ENCODE results near the gene MPZL3.

MPZL3 gene, protein sequence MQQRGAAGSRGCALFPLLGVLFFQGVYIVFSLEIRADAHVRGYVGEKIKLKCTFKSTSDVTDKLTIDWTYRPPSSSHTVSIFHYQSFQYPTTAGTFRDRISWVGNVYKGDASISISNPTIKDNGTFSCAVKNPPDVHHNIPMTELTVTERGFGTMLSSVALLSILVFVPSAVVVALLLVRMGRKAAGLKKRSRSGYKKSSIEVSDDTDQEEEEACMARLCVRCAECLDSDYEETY

GRCh38 chr11:118251858-118252652, at the start of gene MPZL3:
Gene MPZL3 (minus strand): TSS chr11:118252365. CDS start chr11:118252294, 71 bp downstream.
- DNase-seq = peak; percentile 70 to 77

GRCh38 chr11:118301600-118302195, 49.5 kb upstream of the MPZL3 start:
- DNase-seq = no peak

GRCh38 chr11:118295815-118296454, 43.8 kb upstream of the MPZL3 start:
- DNase-seq = no peak

DNA sequence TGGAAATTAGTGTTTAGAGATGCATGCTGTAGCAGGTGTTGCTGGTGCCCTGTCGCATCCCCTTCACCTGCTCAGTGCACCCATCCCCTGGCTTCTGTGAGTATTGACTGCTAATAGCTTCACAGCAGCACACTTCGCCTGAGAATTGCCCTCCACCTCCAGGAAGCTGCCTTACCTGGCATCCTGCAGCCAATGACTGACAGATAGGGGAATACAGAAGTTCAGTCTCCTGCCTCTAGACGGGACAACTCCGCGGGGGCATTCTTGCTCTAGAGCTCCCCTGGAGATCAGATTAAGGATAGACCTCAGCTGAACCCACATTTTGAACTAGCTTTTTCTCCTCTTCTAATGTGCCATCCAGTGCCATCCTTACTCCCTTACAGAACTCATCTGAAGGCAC, 43.0 kb upstream of the MPZL3 start:
- no peak for DNase-seq

GRCh38 chr11:118294053-118294452, 41.9 kb upstream of the MPZL3 start:
- DNase-seq = no peak

- DNase-seq = no peak
Measured at GRCh38 chr11:118291477-118292135, 39.4 kb upstream of the MPZL3 start.

DNA sequence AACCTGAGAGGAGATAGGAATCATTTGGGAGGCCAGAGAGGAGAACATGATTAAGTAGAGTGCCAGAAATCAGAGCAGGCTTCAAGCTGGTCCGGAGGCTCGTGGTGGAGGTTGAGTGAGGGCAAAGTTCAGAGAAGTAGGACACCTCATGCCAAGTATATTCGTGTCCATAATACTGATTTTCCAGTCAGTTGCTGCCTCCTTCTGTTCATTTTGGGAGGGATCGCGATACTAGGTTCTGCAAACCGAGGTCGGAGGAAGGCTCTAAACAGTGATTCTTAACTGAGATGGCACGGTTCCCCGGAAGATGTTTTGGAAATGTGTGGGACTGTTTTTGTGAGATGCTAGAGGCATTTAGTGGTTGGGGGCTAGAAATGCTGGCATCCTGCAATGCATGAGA, 38.8 kb upstream of the MPZL3 start:
- DNase-seq = no peak

GRCh38 chr11:118289401-118289800, 37.2 kb upstream of the MPZL3 start:
- DNase-seq = no peak

DNA sequence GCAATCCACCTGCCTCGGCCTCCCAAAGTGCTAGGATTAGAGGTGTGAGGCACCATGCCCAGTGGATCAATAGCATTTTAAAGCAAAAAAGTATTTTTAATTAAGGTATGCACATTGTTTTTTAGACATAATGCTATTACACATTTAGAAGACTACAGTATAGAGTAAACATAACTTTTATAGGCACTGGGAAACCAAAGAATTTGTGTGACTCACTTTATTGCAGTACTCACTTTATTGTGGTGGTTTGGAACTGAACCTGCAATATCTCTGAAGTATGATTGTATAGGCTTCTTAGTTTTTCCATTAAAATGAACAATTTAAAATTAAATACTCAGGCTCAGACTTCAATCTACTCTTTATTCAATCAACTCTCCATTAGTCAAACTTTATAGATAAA, 34.8 kb upstream of the MPZL3 start:
- DNase-seq = no peak

DNA sequence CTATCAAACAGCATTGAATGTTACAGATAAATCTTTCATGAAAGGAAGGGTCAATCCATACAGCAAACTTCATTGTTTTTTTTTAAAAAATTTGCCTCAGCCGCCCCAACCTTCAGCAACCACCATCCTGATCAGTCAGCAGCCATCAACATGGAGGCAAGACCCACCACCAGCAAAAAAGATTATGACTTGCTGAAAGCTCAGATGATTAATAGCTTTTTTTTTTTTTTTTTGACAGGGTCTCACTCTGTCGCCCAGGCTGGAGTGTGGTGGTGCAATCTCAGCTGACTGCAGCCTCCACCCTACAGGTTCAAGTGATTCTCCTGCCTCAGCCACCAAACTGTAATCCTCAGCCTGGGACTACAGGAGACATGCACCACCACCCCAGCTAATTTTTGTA, 34.4 kb upstream of the MPZL3 start:
- no peak for DNase-seq

- DNase-seq = no peak
Measured at GRCh38 chr11:118283756-118284350, 31.7 kb upstream of the MPZL3 start.

DNA sequence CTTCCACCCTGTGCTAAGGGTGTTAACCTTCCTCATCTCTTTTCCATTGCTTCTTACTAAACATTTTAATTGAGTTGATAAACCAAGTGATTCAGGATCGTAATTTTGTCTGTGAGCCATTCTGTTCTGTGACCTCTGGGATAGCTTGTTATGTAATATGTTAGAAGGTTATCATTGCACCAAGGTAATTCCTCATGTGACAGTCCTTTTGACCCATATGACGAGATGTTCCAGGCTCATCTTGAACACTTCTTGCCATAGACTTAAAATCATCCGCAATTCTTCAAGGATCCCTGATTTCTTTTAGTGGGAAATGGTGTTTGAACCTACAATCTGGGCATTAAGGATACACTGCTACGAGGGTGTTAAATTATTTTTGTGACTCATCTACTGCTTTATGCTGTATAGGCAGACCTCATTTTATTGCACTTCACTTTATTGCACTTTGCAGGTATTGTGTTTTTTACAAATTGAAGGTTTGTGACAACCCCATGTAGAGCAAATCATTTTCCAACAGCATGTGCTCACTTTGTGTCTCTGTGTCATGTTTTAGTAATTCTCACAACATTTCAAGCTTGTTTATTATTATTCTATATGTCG, 31.0 kb upstream of the MPZL3 start:
- DNase-seq = no peak

DNA sequence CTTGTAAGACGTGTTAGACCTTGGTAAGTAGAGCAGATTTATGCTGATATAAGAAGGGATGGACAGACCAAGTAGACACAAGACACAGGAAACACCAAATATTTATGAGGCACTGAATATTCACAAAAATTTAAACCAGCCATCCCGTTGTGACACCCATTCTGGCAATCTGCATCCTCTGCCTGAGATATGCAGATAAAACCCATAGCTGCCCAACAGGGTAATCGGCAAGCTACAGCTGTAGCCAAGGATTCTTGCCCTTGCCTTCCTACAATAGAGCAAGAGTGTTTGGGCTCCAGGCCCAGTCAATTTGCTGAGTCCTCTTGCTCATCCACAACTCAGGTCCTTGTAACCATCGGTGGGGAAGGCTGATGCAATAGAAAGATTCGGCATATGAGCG, 30.4 kb upstream of the MPZL3 start:
- no peak for DNase-seq

GRCh38 chr11:118281284-118281683, 29.1 kb upstream of the MPZL3 start:
- DNase-seq = no peak

GRCh38 chr11:118277312-118277711, 25.1 kb upstream of the MPZL3 start:
- DNase-seq = no peak

DNA sequence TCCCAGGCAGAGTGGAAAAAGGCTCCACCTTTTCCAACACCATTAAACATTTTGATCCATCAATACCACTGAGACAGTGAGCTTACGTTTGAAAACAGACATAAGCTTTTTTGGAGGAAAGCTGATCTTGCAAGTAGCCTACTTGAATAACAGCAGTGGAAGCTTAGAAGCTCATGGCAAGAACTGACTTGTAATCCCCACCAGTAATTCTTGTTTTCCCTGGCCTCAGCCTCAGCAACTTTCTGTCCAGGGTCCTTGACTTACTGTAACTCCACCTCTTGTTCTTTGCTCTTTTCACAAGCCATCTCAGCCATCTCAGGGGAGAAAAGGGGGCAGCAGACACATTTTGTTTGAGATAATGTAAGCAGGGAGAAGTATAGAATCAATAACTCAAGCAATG, 24.3 kb upstream of the MPZL3 start:
- no peak for DNase-seq

DNA sequence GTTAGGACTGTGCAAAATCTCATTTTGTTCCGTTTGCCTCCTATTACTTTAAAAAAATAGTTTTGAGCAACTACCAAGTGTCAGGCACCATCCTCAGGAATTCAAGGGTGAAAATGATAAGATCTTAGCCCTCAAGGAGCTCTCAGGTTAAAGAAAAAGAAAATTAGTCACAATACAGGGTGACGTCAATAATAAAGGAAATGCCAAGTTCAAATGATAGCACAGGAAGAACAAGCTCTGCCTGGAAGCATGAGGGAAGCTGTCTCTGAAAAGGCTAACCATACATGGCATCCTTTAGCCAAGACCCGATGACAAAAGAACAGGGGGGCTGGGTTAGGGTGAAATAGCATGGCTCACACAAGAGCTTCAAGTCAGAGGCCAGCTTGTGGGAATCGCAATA, 23.0 kb upstream of the MPZL3 start:
- no peak for DNase-seq

GRCh38 chr11:118274186-118274585, 22.0 kb upstream of the MPZL3 start:
- no peak for DNase-seq

DNA sequence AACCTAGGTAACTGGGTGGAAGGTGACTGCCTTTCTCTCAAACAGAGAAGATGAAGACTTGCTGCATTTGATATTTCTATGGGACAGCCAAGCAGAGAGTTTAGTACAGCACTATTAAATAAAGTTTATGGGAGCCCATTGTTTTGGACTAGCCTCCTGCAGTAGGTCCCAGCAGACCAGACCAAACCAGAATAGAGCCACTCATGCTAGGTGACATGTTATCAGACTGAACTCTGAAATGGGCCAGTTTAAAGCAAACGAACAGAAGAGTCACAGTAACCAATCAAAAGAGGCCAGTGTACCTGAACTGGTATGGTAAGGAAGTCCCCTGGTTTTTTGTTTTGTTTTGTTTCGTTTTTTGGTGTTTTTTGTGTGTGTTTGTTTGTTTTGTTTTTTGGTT, 19.8 kb upstream of the MPZL3 start:
- no peak for DNase-seq

DNA sequence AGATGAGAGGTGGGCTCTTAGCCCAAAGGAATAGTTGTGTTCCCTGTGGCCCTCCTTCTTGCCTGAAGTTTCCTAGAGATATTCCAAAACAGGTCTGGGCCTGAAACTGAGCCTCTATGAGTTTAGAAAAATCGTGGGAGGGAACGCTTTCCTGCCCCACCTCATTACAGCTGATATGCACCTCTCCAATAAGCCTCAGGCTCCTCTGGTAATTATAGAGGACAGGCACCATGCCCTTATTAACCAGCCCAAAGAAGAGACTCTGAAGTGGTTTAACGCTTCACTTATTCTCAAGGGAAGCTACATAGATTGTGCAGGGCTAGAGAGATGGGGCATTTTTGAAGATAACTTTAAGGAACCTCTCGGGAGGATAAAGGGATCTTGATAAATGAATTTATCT, 15.3 kb upstream of the MPZL3 start:
- DNase-seq = no peak

DNA sequence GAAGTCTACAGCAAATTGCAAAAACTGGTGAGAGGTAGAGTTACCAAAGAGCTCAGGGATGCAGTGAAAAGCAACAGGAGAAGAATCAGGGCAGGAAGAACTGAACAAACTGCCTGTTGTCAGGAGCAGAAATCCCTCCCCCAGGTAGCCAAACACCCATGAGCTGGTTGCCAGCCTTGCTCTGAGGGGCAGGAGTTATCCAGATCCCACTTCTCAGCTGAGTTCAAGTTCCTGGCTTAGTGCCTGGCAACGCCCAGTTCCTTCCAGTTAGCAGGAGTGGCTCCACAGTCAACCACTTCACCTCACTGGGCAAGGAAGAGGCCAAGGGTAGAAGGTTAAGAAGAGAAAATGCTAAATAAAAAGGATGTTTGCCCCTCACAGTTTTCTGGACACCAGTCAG, 13.8 kb upstream of the MPZL3 start:
- no peak for DNase-seq

All from SHP77 (cell line).